ENCODE data around the gene ERBB4. TPM values are rescaled to one million over a fixed set of nuclear protein-coding genes. Genes with fewer than 3 reads are reported as not detected.

Gene ERBB4
- polyA plus RNA-seq, 6 donors from 2014 or later, result not detected

DNA sequence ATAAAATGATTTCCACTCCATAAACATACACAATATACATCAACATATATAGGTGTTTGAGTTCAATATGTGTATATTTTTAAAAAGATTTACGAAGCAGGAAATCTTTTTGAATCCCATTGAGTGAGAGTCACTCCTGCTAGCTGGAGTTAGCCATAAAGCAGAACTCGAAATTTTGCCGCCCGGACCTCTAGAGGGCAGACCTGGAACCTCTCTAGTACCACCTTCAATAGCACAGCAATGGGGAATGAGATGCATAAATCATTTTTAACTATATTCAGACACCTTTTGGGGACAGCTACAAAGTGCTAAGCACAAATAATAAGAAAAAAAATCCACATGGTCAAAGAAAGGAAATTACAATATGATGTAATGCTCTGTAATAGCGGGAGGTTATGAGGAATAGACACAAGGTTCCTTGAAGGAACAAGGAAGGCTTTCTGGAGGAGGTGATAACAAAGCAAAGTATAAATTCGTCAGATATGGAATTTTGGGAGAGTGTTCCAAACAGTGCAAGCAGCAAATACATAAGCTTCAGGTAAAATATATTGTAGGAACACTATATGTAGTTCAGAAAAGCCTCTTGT lies 533.4 kb downstream of the ERBB4 start:
- Mint-ChIP-seq H3K9me3 (no peaks in the 10 kb centered on the region), H3K27me3 (no peaks in the 10 kb centered on the region), H3K36me3 (no peaks in the 10 kb centered on the region), H3K4me3 (no peak overlapping the region), H3K4me1 (no peaks in the 10 kb centered on the region), H3K27ac (no peak overlapping the region)
- DNase-seq (no peak), ATAC-seq (ENCODE audit: low read depth in 2 of 2) (no peak)

GRCh38 chr2:212001325-212001724 lies 537.3 kb downstream of the ERBB4 start:
- H3K4me1 Mint-ChIP-seq, result no peaks in the 10 kb centered on the region
- ATAC-seq (ENCODE audit: low read depth in 2 of 2) (no peak), DNase-seq (no peak)
- H3K36me3 Mint-ChIP-seq, result no peaks in the 10 kb centered on the region
- no peak overlapping the region for H3K27ac Mint-ChIP-seq
- no peak overlapping the region for H3K4me3 Mint-ChIP-seq
- H3K27me3 Mint-ChIP-seq, result no peaks in the 10 kb centered on the region
- H3K9me3 Mint-ChIP-seq, result no peaks in the 10 kb centered on the region

DNA sequence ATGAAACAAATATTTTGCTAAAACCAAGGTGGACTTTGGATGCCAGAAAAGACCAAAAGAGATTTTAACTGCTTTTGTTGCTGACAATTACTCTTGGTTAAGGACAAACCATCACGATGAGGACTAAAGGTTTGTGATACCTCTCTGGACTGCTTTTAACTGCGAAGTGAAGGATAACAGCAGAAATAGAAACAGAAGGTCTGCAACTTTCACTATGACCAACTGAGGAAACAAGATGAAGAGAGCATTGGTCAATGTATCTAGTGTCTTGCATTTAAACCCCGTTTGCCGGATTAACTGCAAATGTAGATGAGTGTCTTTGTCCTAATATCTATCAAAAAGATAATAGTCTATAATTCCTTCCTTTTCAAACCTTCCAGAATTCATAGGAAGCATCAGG lies 541.7 kb downstream of the ERBB4 start:
- Mint-ChIP-seq H3K27me3 (peaks cover 0 to under 1% (median 0%) of the 10 kb centered on the region in 3 donors), H3K9me3 (no peaks in the 10 kb centered on the region), H3K36me3 (no peaks in the 10 kb centered on the region), H3K27ac (no peak overlapping the region), H3K4me1 (no peaks in the 10 kb centered on the region), H3K4me3 (no peak overlapping the region)
- ATAC-seq (ENCODE audit: low read depth in 2 of 2) (no peak), DNase-seq (no peak)

DNA sequence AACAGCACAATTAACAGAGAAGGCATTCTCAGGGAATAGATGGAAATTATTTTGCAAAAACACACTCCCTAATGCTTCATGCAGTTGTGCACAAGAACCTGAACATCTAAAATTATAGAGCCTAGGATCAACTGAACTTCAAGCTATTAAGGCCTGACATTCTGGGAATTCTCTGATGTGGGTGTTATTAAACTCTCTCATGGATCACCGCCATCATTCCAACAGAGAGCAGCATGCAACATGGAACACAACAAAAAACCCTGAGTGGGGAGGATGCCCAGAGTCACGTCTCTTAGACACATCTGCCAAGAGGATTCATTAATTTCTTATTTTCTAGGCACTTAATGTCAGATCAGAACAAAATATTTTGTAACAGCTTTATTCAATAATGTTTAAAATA lies 543.8 kb downstream of the ERBB4 start:
- Mint-ChIP-seq H3K4me3 (no peak overlapping the region), H3K4me1 (no peaks in the 10 kb centered on the region), H3K27me3 (peaks cover 0 to 5% (median 0%) of the 10 kb centered on the region in 3 donors), H3K9me3 (no peaks in the 10 kb centered on the region), H3K27ac (no peak overlapping the region), H3K36me3 (no peaks in the 10 kb centered on the region)
- DNase-seq, result no peak
- ATAC-seq (ENCODE audit: low read depth in 2 of 2), result no peak

- no peak overlapping the region for H3K4me3 Mint-ChIP-seq
- H3K27me3 Mint-ChIP-seq, result peaks cover 0 to 5% (median 0%) of the 10 kb centered on the region in 3 donors
- no peak overlapping the region for H3K27ac Mint-ChIP-seq
- H3K4me1 Mint-ChIP-seq, result no peaks in the 10 kb centered on the region
- DNase-seq (no peak), ATAC-seq (ENCODE audit: low read depth in 2 of 2) (no peak)
- no peaks in the 10 kb centered on the region for H3K36me3 Mint-ChIP-seq
- peaks cover 0 to 2% (median 0%) of the 10 kb centered on the region in 7 donors for H3K9me3 Mint-ChIP-seq
Measured at GRCh38 chr2:211990335-211990734, 548.3 kb downstream of the ERBB4 start.

DNA sequence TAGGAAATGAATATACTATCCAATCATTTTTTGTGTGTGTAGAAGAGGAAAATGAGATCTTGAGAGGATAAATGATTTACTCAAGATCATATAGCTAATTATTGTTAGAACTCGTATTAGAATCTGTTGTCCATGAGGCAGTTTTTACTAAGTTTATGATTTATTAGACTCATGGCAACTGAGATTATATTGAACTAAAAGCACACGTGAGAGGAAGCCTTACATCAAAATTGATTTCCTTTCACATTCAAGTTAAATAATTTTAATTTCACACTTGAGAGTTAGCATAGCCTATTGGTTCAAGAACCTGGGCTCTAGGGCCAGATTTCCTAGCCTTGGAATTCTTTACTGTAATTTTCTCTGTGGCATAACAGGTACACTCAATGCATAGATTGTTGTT lies 552.3 kb downstream of the ERBB4 start:
- no peak overlapping the region for H3K27ac Mint-ChIP-seq
- H3K4me3 Mint-ChIP-seq, result no peak overlapping the region
- ATAC-seq (ENCODE audit: low read depth in 2 of 2) (no peak), DNase-seq (no peak)
- peaks cover 0 to 2% (median 0%) of the 10 kb centered on the region in 7 donors for H3K9me3 Mint-ChIP-seq
- H3K36me3 Mint-ChIP-seq, result no peaks in the 10 kb centered on the region
- no peaks in the 10 kb centered on the region for H3K27me3 Mint-ChIP-seq
- H3K4me1 Mint-ChIP-seq, result no peaks in the 10 kb centered on the region

- no peak overlapping the region for H3K27ac Mint-ChIP-seq
- H3K9me3 Mint-ChIP-seq, result peaks cover 0 to 2% (median 0%) of the 10 kb centered on the region in 7 donors
- H3K36me3 Mint-ChIP-seq, result no peaks in the 10 kb centered on the region
- no peaks in the 10 kb centered on the region for H3K4me1 Mint-ChIP-seq
- no peaks in the 10 kb centered on the region for H3K27me3 Mint-ChIP-seq
- no peak overlapping the region for H3K4me3 Mint-ChIP-seq
- no peak for ATAC-seq (ENCODE audit: low read depth in 2 of 2)
- DNase-seq, result no peak
Measured at GRCh38 chr2:211985393-211985792, 553.2 kb downstream of the ERBB4 start.

DNA sequence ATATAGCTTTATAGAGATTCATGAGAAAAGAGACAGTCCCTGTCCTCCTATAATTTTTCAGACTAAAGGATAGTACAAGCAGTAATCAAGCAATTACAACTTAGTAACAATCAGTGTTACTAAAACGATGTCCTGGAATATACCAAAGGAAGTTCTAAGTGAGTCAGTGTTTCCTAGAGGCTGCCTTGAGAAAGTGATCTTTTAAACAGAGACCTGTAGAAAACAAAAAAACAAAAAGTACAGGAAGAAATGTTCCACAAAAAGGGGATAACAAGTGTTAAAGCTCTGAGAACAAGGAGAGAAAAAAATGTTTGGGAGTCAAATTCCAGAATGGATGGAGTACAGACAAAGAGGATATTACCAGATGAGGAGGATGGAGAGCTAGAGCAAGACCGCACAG lies 556.4 kb downstream of the ERBB4 start:
- no peak overlapping the region for H3K4me3 Mint-ChIP-seq
- H3K27me3 Mint-ChIP-seq, result no peaks in the 10 kb centered on the region
- ATAC-seq (ENCODE audit: low read depth in 2 of 2), result no peak
- no peak overlapping the region for H3K27ac Mint-ChIP-seq
- no peaks in the 10 kb centered on the region for H3K4me1 Mint-ChIP-seq
- no peaks in the 10 kb centered on the region for H3K36me3 Mint-ChIP-seq
- H3K9me3 Mint-ChIP-seq, result peaks cover 0 to 5% (median 0%) of the 10 kb centered on the region in 7 donors
- DNase-seq, result no peak

GRCh38 chr2:211981451-211981850 lies 557.2 kb downstream of the ERBB4 start:
- no peak for DNase-seq
- H3K4me3 Mint-ChIP-seq, result no peak overlapping the region
- H3K36me3 Mint-ChIP-seq, result no peaks in the 10 kb centered on the region
- no peak overlapping the region for H3K27ac Mint-ChIP-seq
- H3K4me1 Mint-ChIP-seq, result no peaks in the 10 kb centered on the region
- no peaks in the 10 kb centered on the region for H3K27me3 Mint-ChIP-seq
- no peak for ATAC-seq (ENCODE audit: low read depth in 2 of 2)
- peaks cover 0 to 5% (median 0%) of the 10 kb centered on the region in 7 donors for H3K9me3 Mint-ChIP-seq

GRCh38 chr2:211976076-211976475 lies 562.5 kb downstream of the ERBB4 start:
- H3K27ac Mint-ChIP-seq, result no peak overlapping the region
- H3K9me3 Mint-ChIP-seq, result peaks cover 0 to 4% (median 0%) of the 10 kb centered on the region in 7 donors
- ATAC-seq (ENCODE audit: low read depth in 2 of 2), result no peak

DNA sequence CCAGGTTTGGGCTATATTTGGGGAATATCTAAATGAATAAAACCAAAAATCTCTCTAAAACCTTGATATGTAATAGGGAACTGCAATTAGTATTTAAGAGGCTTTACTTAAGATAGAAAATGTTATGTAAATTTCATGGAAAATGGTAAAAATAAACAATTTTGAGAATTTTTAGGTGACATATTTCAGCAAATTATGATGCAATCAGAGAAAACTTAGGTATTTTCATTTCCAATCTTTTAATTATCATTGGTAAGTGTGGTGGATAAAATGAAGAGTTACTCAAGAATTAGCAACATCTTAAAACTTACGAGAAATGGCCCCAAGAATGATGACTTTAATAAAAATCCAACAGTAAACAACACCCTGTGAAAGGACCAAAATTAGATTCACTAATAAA lies 571.4 kb downstream of the ERBB4 start:
- Mint-ChIP-seq H3K9me3 (peaks cover 0 to 8% (median 0%) of the 10 kb centered on the region in 7 donors), H3K27me3 (peaks cover 0 to 3% (median 0%) of the 10 kb centered on the region in 3 donors), H3K27ac (no peak overlapping the region), H3K4me3 (no peak overlapping the region), H3K4me1 (no peaks in the 10 kb centered on the region), H3K36me3 (no peaks in the 10 kb centered on the region)
- no peak for ATAC-seq (ENCODE audit: low read depth in 2 of 2)
- DNase-seq, result no peak

More at GRCh38 chr2:211976076-211976475, 562.5 kb downstream of the ERBB4 start:
- DNase-seq, result no peak
- H3K4me3 Mint-ChIP-seq, result no peak overlapping the region
- no peaks in the 10 kb centered on the region for H3K36me3 Mint-ChIP-seq
- no peaks in the 10 kb centered on the region for H3K4me1 Mint-ChIP-seq
- no peaks in the 10 kb centered on the region for H3K27me3 Mint-ChIP-seq

DNA sequence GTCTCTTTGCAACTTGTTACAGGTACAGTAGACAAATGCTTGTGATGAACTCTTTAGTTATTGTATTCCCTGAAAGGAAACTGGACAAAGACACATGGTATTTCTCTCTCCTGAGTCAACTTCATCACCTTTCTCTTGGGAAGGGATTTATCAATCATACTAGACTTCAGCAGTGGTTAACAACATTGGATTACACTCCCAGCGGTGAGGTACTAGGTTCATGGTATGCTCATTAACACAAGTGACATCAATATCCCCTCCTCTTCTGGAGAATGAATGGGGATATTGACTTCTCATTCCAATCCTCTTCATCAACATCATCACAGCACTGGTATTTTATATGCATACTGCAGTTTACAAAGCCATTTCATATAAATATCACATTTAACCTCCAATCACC lies 574.6 kb downstream of the ERBB4 start:
- DNase-seq (no peak), ATAC-seq (ENCODE audit: low read depth in 2 of 2) (no peak)
- Mint-ChIP-seq H3K4me3 (no peak overlapping the region), H3K4me1 (no peaks in the 10 kb centered on the region), H3K36me3 (no peaks in the 10 kb centered on the region), H3K27ac (no peak overlapping the region), H3K9me3 (peaks cover 0 to 4% (median 0%) of the 10 kb centered on the region in 7 donors), H3K27me3 (peaks cover 0 to 4% (median 0%) of the 10 kb centered on the region in 3 donors)

GRCh38 chr2:211957799-211958198 lies 580.8 kb downstream of the ERBB4 start:
- Mint-ChIP-seq H3K4me3 (no peak overlapping the region), H3K27me3 (peaks cover 0 to 4% (median 0%) of the 10 kb centered on the region in 3 donors), H3K36me3 (no peaks in the 10 kb centered on the region), H3K27ac (no peak overlapping the region), H3K9me3 (peaks cover 0 to 4% (median 0%) of the 10 kb centered on the region in 7 donors), H3K4me1 (no peaks in the 10 kb centered on the region)
- ATAC-seq (ENCODE audit: low read depth in 2 of 2) (no peak), DNase-seq (no peak)

- Mint-ChIP-seq H3K27ac (no peak overlapping the region), H3K4me3 (no peak overlapping the region), H3K36me3 (no peaks in the 10 kb centered on the region), H3K9me3 (no peaks in the 10 kb centered on the region), H3K27me3 (no peaks in the 10 kb centered on the region), H3K4me1 (no peaks in the 10 kb centered on the region)
- no peak for ATAC-seq (ENCODE audit: low read depth in 2 of 2)
- no peak for DNase-seq
Measured at GRCh38 chr2:211955648-211956047, 583.0 kb downstream of the ERBB4 start.

DNA sequence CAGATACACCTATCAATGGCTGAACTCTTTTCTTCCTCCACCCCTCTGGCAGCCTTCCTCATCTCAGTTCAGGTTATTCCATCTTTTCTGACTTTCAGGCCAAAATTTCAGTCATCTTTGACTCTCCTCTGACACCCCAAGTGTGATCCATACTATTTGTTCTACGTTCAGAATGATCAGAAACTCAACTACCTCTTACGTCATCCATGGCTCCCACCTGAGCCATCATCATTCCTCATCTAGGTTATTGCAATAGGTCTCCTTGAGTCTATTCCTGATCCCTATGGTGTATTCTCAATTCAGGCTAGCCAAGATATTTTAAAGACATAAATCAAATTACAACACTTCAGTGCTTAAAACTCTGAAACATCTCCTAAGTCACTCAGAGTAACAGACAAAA lies 589.7 kb downstream of the ERBB4 start:
- DNase-seq, result no peak
- no peak for ATAC-seq (ENCODE audit: low read depth in 2 of 2)
- H3K36me3 Mint-ChIP-seq, result no peaks in the 10 kb centered on the region
- peaks cover 0 to 4% (median 0%) of the 10 kb centered on the region in 7 donors for H3K9me3 Mint-ChIP-seq
- H3K27ac Mint-ChIP-seq, result no peak overlapping the region
- H3K4me1 Mint-ChIP-seq, result no peaks in the 10 kb centered on the region
- H3K27me3 Mint-ChIP-seq, result no peaks in the 10 kb centered on the region
- no peak overlapping the region for H3K4me3 Mint-ChIP-seq

Measured in naive B cell (primary cell).